Measurements from ENCODE around the gene GPRC5A. TPM values are rescaled to one million over a fixed set of nuclear protein-coding genes. Genes with fewer than 3 reads are reported as not detected.

Gene GPRC5A
- total RNA-seq, 3 donors from 2014 or later (not counting 1 experiment from before 2014, with no cell fraction given), result 0.09 to 0.28 TPM; not detected in 1

DNA sequence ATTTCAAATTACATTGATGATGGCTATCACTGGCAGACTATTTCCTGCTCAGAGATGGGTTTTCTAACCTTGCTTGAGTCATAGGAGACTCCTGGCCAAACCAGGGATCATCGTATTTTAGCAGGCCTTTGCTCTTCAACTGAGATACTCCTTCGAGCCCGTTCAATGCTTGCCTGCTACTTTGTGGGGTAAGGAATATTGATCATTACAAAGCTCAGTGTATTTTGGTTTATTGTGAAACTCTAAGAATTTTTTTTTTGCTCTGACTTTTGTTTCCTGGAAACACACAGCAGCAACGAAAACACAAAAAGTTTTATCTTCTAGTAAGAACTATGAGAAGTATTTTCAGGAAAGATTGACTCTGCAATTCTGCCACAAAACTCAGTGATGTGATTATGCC is 56.5 kb downstream of the GPRC5A start:
- H3K4me3 ChIP-seq (ENCODE audit: low read length), result no peak overlapping the region
- Mint-ChIP-seq H3K4me3 (no peak overlapping the region), H3K27ac (no peak overlapping the region), H3K27me3 (ENCODE audit: low read depth in 2 of 2) (peaks cover 10 to 12% of the 10 kb centered on the region in 2 donors), H3K4me1 (no peaks in the 10 kb centered on the region), H3K36me3 (no peaks in the 10 kb centered on the region), H3K9me3 (no peaks in the 10 kb centered on the region)
- 92% methylated on average over 4 of the region's 4 CpGs for WGBS (ENCODE audit: insufficient coverage)
- no peaks in the 10 kb centered on the region for H3K36me3 ChIP-seq (ENCODE audit: control insufficient read depth, insufficient read depth, low read length)
- H3K27ac ChIP-seq (ENCODE audit: low read length), result no peak overlapping the region
- ATAC-seq (no peak), DNase-seq (no peak)
- H3K9me3 ChIP-seq (ENCODE audit: control insufficient read depth, insufficient read depth, low read length), result no peaks in the 10 kb centered on the region
- TF ChIP-seq, protein P1, sequence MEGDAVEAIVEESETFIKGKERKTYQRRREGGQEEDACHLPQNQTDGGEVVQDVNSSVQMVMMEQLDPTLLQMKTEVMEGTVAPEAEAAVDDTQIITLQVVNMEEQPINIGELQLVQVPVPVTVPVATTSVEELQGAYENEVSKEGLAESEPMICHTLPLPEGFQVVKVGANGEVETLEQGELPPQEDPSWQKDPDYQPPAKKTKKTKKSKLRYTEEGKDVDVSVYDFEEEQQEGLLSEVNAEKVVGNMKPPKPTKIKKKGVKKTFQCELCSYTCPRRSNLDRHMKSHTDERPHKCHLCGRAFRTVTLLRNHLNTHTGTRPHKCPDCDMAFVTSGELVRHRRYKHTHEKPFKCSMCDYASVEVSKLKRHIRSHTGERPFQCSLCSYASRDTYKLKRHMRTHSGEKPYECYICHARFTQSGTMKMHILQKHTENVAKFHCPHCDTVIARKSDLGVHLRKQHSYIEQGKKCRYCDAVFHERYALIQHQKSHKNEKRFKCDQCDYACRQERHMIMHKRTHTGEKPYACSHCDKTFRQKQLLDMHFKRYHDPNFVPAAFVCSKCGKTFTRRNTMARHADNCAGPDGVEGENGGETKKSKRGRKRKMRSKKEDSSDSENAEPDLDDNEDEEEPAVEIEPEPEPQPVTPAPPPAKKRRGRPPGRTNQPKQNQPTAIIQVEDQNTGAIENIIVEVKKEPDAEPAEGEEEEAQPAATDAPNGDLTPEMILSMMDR (IDR thresholded peaks at IDR 0.05), result no peak
- no peaks in the 10 kb centered on the region for H3K4me1 ChIP-seq (ENCODE audit: control insufficient read depth, insufficient read depth, low read length)
- intact Hi-C loops (cut with micrococcal nuclease), result no loop called here
- no peaks in the 10 kb centered on the region for H3K27me3 ChIP-seq (ENCODE audit: control insufficient read depth, insufficient read depth, low read length)

DNA sequence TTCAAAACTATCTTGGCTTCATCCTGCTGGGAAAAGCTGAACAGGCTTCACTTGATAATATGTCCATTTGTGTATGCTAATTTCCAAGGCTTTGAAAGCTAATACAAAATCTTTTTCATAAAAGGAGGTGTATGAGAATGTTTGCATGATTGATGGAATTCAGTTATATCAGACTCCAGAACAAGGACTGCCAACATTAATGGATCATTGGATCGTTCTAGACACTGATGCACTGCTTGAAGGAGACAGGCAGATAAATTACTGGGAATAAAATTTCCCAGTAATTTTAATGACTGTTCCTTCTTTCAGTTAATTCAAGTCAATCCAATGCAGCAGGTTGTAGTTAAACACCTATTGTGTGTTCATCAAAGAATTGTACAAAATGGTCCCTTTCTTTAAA is 60.1 kb downstream of the GPRC5A start:
- Mint-ChIP-seq H3K4me3 (no peak overlapping the region), H3K36me3 (no peaks in the 10 kb centered on the region), H3K27me3 (ENCODE audit: low read depth in 2 of 2) (peaks cover 9 to 12% of the 10 kb centered on the region in 2 donors), H3K9me3 (peaks cover 0 to 2% of the 10 kb centered on the region in 2 donors), H3K4me1 (no peaks in the 10 kb centered on the region), H3K27ac (no peak overlapping the region)
- Histone ChIP-seq H3K36me3 (ENCODE audit: control insufficient read depth, insufficient read depth, low read length) (no peaks in the 10 kb centered on the region), H3K27ac (ENCODE audit: low read length) (no peak overlapping the region), H3K9me3 (ENCODE audit: control insufficient read depth, insufficient read depth, low read length) (no peaks in the 10 kb centered on the region), H3K4me3 (ENCODE audit: low read length) (no peak overlapping the region), H3K4me1 (ENCODE audit: control insufficient read depth, insufficient read depth, low read length) (no peaks in the 10 kb centered on the region), H3K27me3 (ENCODE audit: control insufficient read depth, insufficient read depth, low read length) (no peaks in the 10 kb centered on the region)
- DNase-seq (no peak), ATAC-seq (no peak)
- 88% methylated on average over 1 of the region's 1 CpG for WGBS (ENCODE audit: insufficient coverage)
- TF ChIP-seq, protein P1 (IDR thresholded peaks at IDR 0.05), result no peak
- intact Hi-C loops (cut with micrococcal nuclease), result no loop called here

DNA sequence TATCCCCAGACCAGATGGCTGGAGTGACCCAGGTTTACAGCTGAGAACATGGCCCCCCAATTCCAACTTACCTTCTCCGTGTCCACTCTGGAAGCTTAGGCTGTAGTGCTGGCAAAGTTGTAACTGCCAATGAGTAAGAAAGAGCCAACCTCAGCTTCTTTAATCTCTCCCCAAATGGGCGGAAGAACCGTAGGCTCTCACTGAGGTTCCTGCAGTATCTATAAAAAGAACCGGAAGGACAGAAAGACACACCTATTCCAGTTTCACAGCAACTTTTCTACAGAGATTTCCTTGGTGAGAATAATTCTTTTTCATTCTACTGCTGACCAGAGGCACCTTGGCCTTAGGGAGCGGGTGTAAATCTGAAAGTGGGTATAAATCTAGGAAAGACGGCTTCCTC is 60.7 kb downstream of the GPRC5A start, which contains the start of gene GPRC5D:
Gene GPRC5D, minus strand, starts transcription at position 135 of the 400 bp plus-strand sequence. CDS start 1,786 bp downstream, outside the sequence.
- H3K4me1 Mint-ChIP-seq, result no peaks in the 10 kb centered on the region
- Histone ChIP-seq H3K4me3 (ENCODE audit: low read length) (no peak within 1 kb of the TSS), H3K36me3 (ENCODE audit: control insufficient read depth, insufficient read depth, low read length) (no peaks in the 10 kb centered on the region), H3K4me1 (ENCODE audit: control insufficient read depth, insufficient read depth, low read length) (no peaks in the 10 kb centered on the region), H3K27me3 (ENCODE audit: control insufficient read depth, insufficient read depth, low read length) (no peaks in the 10 kb centered on the region), H3K9me3 (ENCODE audit: control insufficient read depth, insufficient read depth, low read length) (no peaks in the 10 kb centered on the region), H3K27ac (ENCODE audit: low read length) (no peak within 1 kb of the TSS)
- no peaks in the 10 kb centered on the region for H3K36me3 Mint-ChIP-seq
- WGBS (ENCODE audit: insufficient coverage), result 95% methylated on average over 5 of the region's 6 CpGs
- H3K9me3 Mint-ChIP-seq, result peaks cover 0 to 2% of the 10 kb centered on the region in 2 donors
- DNase-seq (no peak), ATAC-seq (no peak)
- intact Hi-C loops (cut with micrococcal nuclease), result no loop called here
- no peak within 1 kb of the TSS for H3K4me3 Mint-ChIP-seq
- H3K27me3 Mint-ChIP-seq (ENCODE audit: low read depth in 2 of 2), result peaks cover 4 to 12% of the 10 kb centered on the region in 2 donors
- TF ChIP-seq, protein P1 (IDR thresholded peaks at IDR 0.05), result no peak
- H3K27ac Mint-ChIP-seq, result no peak within 1 kb of the TSS

DNA sequence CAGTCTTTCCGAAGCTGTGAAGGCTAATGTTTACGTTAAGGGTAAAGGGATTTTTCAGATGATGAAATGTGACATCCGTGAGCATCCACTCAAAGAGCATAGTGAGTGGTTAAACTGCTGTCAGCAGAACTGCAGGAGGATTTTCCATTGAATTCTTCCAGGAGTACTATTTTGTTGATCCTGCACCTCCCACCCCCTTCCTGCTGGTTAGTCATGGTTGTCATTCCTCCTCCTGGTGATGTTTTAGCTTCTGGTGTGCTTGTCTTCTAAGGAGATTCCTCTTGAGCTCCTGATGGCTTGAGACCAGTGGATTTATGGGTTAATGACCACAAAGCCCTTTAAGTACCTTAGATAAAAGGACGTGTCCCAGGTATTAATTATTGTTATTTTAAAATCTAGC is 63.0 kb downstream of the GPRC5A start:
- no peak for DNase-seq
- ATAC-seq, result no peak

More for the DNA sequence above, 63.0 kb downstream of the GPRC5A start:
- Mint-ChIP-seq H3K4me3 (no peak overlapping the region), H3K27me3 (ENCODE audit: low read depth in 2 of 2) (peaks cover 0 to 17% of the 10 kb centered on the region in 2 donors), H3K27ac (no peak overlapping the region), H3K4me1 (no peaks in the 10 kb centered on the region), H3K9me3 (peaks cover 0 to 2% of the 10 kb centered on the region in 2 donors), H3K36me3 (no peaks in the 10 kb centered on the region)
- Histone ChIP-seq H3K27me3 (ENCODE audit: control insufficient read depth, insufficient read depth, low read length) (no peaks in the 10 kb centered on the region), H3K4me3 (ENCODE audit: low read length) (no peak overlapping the region), H3K9me3 (ENCODE audit: control insufficient read depth, insufficient read depth, low read length) (no peaks in the 10 kb centered on the region), H3K4me1 (ENCODE audit: control insufficient read depth, insufficient read depth, low read length) (no peaks in the 10 kb centered on the region), H3K36me3 (ENCODE audit: control insufficient read depth, insufficient read depth, low read length) (no peaks in the 10 kb centered on the region), H3K27ac (ENCODE audit: low read length) (no peak overlapping the region)
- intact Hi-C loops (cut with micrococcal nuclease), result no loop called here
- WGBS (ENCODE audit: insufficient coverage), result 89% methylated on average over 3 of the region's 4 CpGs
- TF ChIP-seq, protein P1 (IDR thresholded peaks at IDR 0.05), result no peak
